ENCODE results near the gene USP24.
"Not testable (repeated sequence)": the region's sequence is repeated elsewhere in the genome, so short reads cannot be mapped to it uniquely, and the experiment has no call there.

Gene USP24

DNA sequence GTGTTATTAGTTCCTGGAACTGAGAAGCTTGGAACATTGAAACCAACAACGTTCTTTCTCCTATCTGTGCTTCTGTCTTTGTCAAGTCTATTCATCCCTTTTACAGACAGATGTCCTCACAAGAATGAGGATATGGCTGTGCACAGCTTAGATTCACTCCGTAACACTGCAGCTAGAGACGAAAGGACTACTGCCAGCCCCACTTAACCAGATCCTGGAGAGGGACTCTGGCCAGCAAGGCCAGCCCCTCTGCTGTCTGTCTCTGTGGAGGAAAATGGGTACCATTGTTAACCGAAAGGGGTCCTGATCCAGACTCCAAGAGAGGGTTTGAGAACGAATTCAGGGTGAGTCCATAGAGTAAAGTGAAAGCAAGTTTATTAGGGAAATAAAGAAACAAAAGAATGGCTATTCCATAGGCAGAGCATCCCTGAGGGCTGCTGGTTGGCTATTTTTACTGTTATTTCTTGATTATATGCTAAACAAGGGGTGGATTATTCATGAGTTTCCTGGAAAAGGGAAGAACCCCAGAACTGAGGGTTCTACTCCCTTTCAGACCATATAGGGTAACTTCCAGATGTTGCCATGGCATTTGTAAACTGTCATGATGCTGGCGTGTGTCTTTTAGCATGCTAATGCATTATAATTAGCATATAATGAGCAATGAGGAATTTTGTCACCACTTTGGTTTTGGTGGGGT, 17.4 kb upstream of the USP24 start:
- H3K4me3 ChIP-seq (ENCODE audit: low read depth, low read length) = no peak overlapping the region
- in situ Hi-C loops (cut with HindIII; ENCODE audit: low sequenced_read_pairs) = no loop called here
- no peak for DNase-seq (ENCODE audit: low read depth, low spot score)
- TF ChIP-seq CTCF (IDR thresholded peaks at IDR 0.05; ENCODE audit: low read depth, low read length) = no peak

- TF ChIP-seq CTCF (IDR thresholded peaks at IDR 0.05; ENCODE audit: low read depth, low read length) = no peak
- H3K4me3 ChIP-seq (ENCODE audit: low read depth, low read length) = no peak overlapping the region
- in situ Hi-C loops (cut with HindIII; ENCODE audit: low sequenced_read_pairs) = no loop called here
- no peak for DNase-seq (ENCODE audit: low read depth, low spot score)
Measured at GRCh38 chr1:55231745-55232144, 16.6 kb upstream of the USP24 start.

DNA sequence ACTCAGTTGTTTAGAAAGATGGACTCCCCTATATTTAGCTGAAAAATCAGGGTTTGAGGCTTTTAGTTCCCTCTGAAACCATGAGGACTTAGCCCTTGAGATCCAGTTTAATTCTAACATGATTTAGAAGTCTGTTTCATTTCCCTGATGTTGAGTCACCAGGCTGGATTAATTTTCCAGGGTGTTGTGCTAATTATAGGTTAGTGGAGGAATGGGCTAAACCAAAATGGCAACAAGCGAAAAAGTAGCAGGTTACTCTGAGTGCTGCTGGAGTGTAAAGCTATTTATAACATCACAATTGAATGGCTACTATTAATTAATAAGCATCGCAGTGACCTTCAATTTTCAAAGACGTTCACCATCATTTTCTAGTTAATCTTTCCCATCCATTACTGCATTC, 15.5 kb upstream of the USP24 start:
- no peak for DNase-seq (ENCODE audit: low read depth, low spot score)
- H3K4me3 ChIP-seq (ENCODE audit: low read depth, low read length) = no peak overlapping the region
- in situ Hi-C loops (cut with HindIII; ENCODE audit: low sequenced_read_pairs) = no loop called here
- no peak for TF ChIP-seq CTCF (IDR thresholded peaks at IDR 0.05; ENCODE audit: low read depth, low read length)

DNA sequence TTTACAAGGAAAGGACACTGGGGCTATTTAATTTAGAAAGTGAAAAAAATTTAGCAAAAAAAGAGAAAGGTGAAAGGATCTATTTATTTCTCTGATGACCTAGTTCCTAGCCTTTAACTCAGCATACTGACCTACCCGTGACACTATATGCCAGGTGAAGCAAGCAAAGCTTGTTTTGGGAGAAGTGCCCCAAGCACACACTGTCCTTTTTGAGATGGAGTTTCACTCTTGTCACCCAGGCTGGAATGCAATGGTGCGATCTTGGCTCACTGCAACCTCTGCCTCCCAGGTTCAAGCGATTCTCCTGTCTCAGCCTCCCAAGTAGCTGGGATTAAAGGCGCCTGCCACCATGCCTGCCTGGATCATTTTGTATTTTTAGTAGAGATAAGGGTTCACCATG, 14.6 kb upstream of the USP24 start:
- in situ Hi-C loops (cut with HindIII; ENCODE audit: low sequenced_read_pairs); DNase-seq (ENCODE audit: low read depth, low spot score): not testable (repeated sequence)

GRCh38 chr1:55225228-55225627, 10.1 kb upstream of the USP24 start:
- TF ChIP-seq CTCF (IDR thresholded peaks at IDR 0.05; ENCODE audit: low read depth, low read length) = no peak
- H3K4me3 ChIP-seq (ENCODE audit: low read depth, low read length) = no peak overlapping the region
- DNase-seq (ENCODE audit: low read depth, low spot score) = no peak
- in situ Hi-C loops (cut with HindIII; ENCODE audit: low sequenced_read_pairs) = no loop called here

More for the DNA sequence above, 14.6 kb upstream of the USP24 start:
- H3K4me3 ChIP-seq (ENCODE audit: low read depth, low read length) = not testable (repeated sequence)

GRCh38 chr1:55224729-55225128, 9.6 kb upstream of the USP24 start:
- in situ Hi-C loops (cut with HindIII; ENCODE audit: low sequenced_read_pairs) = no loop called here
- no peak for DNase-seq (ENCODE audit: low read depth, low spot score)
- no peak overlapping the region for H3K4me3 ChIP-seq (ENCODE audit: low read depth, low read length)
- TF ChIP-seq CTCF (IDR thresholded peaks at IDR 0.05; ENCODE audit: low read depth, low read length) = no peak

DNA sequence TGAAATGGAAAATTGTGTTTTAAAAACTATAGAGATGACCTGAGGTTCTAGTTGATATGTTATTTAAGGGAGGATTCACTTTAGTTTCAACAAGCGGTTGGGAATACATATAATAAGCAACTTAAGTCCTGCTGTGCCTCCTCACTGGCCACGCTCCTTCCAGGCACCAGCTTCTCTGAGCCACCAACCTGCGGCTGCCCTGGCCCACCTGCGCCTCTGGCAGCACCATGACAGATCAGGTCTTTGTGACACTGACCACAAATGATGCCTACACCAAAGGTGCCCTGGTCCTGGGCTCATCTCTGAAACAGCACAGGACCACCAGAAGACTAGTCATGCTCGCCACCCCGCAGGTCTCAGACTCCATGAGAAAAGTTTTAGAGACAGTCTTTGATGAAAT, 7.0 kb upstream of the USP24 start:
- no peak for DNase-seq (ENCODE audit: low read depth, low spot score)
- in situ Hi-C loops (cut with HindIII; ENCODE audit: low sequenced_read_pairs) = no loop called here
- no peak overlapping the region for H3K4me3 ChIP-seq (ENCODE audit: low read depth, low read length)
- TF ChIP-seq CTCF (IDR thresholded peaks at IDR 0.05; ENCODE audit: low read depth, low read length) = no peak
